ENCODE data around the gene NEDD8.

GRCh38 chr14:24251880-24252288, 19.7 kb upstream of the NEDD8 start:
- no peak for TF ChIP-seq CTCF (IDR thresholded peaks at IDR 0.05; ENCODE audit: insufficient read depth, low read depth, low read length)
- no peak for TF ChIP-seq EZH2 (IDR thresholded peaks at IDR 0.05; ENCODE audit: insufficient read depth, low read length)

Data from astrocyte (in vitro differentiated cells and primary cell).